A673 (cell line): ENCODE measurements around the gene KCND3.

ENCODE experiments used
- CTCF ChIP-seq: fragments of 300-800, 200-600 bp; sonication (generic); conservative IDR thresholded peaks from 2 replicates; pipeline ENCODE4 v1.5.1; 2017; ENCODE audit warnings: low read depth, mild to moderate bottlenecking, antibody characterized with exemption, low read length, moderate library complexity, mixed read lengths
- EZH2 ChIP-seq: fragments of 200-600 bp; sonication (generic); IDR thresholded peaks from 2 replicates; pipeline ENCODE4 v1.6.1; 2017; ENCODE audit warnings: borderline replicate concordance, low read depth, mild to moderate bottlenecking, mixed read lengths, antibody characterized with exemption, low read length; ENCODE audit not compliant: poor library complexity, severe bottlenecking

GRCh38 chr1:111927652-111928051 lies 61.8 kb downstream of the KCND3 start:
- TF ChIP-seq CTCF: no peak
- no peak for TF ChIP-seq EZH2
